Stimulated activated CD4-positive, alpha-beta T cell treated with anti-CD3 and anti-CD28 coated beads, Interleukin-15, amount 100 ng/mL, for 48 hours (primary cell): ENCODE measurements around the gene M1AP.
"Not testable (repeated sequence)": the region's sequence is repeated elsewhere in the genome, so short reads cannot be mapped to it uniquely, and the experiment has no call there.

Source experiments
- DNase-seq, 2 donors: peaks; one replicate each; pipeline ENCODE4 v3.0.0-alpha.2; 2020; ENCODE audit warnings: low read depth in 2 of 2

Gene M1AP

GRCh38 chr2:74566076-74566753, 81.9 kb downstream of the M1AP start:
- DNase-seq: peak in 1 of 2 donors; percentile 27

DNA sequence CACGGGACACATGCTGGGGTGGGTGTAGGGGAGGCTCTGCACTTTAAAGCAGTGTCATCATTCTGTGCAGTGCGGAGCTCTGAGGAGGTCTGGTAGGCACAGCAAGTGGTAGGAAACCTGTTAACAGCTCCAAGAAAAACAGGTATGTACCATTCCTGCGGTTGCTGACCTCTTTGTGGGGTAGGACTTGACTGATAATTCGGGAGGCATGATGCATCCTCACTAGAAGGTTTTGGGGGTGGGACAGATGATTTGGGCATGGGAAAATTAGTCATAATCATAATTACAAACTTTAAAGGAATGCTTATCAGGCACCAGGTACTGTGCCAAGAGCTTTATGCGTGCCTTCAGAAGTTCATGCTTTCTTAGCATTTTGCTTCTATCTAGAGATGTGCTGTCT, 83.9 kb downstream of the M1AP start:
- DNase-seq: no peak

DNA sequence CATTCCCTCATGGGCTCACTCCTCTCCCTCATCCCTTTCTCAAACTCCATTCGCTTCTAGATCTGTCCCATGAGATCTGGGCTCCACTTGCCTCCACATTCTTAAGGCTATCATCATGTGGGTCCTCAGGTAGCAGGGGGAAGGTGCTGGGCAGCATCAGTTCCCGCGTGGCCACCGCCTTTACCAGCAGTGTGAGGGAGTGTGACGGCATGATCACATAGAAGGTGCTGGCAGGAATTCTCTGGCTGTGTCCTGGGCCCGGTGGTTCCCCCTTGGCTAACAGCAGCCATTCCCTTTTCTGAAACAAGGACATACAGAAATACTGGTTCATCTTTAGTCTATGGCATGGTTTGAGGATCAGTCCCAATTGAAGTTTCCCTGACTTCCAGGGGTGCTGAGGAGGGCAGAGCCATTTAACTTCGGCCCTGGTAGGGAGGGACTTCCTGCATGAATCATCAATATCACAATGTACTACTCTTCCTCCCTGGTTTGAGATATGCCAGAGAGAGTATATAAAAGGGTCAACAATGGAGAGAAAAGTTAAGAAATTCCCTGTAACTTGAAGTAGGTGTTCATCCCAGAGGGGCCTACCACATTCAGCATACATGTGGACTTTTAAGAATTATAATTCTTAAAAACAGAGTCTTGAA, 85.9 kb downstream of the M1AP start:
- no peak for DNase-seq

DNA sequence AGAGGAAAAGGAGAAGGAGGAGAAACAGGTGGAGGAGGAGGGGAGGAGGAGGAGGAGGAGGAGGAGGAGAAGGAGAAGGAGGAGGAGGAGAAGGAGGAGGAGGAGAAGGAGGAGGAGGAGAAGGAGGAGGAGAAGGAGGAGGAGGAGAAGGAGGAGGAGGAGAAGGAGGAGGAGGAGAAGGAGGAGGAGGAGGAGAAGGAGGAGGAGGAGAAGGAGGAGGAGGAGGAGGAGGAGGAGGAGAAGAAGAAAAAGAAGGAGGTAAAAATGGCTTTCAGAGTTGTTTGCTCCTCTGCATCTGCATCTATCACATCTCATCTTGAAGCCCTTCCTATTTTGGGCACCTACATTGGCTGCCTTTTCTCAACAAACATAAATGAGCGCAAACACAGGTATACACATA, 87.1 kb downstream of the M1AP start:
- not testable (repeated sequence) for DNase-seq

- no peak for DNase-seq
Observed at GRCh38 chr2:74560591-74560990, 87.5 kb downstream of the M1AP start.

DNA sequence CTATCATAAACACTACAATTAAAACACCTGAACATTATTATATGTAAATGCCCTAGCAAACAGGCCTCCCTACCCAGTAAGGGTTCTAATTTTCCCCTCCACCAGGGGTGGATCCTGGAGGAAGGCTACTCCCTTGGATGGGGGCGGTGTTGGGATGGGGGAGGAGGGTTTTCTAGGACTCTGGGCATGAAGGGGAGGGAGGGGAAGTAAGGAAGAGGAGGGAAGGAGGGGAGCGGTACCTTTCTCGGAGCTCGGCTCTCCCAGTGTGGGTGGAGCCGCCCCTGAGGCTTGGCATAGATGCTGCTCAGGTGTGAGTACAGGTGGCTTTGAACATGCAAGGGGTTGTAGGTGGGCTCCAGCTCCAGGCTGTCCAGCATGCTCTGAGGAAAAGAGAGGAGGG, 88.2 kb downstream of the M1AP start:
- no peak for DNase-seq

DNA sequence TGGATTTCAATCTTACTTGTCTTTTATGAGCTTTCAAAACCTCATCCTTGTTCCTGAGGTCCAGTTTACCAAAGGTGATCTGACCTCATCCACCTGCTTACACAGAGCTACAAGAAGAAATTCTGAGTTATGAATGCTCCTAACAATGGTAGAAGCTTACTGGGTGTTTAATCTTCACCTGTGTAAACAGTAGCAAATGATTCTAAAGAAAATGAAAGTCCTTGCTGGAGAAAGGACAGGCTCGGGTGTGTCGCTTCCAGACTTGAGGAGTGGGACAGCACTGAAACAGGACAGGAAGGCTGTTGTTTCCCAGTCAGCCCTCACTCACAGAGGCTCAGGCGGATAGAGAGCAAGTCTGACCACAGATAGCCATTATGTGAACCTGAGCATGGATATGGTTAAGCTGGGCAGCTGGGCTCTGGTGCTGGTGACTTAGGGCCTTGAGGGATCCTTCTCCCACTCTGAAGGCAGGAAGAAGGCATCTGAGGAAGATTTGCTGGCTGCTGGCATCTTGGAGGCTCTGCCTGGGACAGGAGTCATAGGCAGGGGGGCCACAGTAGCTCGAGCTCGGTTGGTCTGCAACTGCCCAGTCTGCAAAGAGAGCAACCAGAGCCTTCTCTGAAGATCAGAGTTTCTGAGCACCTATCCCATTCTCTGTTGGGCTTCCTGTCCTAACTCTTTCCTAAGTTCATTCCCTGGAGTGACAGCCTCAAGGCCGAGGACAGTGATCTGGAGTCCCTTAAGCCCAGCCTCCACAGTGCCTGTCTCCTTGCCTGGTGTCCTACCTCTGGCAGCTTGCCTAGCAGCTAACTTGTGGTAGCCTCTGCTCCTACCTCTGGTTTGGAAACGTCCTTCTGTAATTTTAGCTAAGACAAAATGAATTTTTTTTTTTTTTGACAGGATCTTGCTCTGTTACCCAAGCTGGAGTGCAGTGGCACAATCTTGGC, 89.6 kb downstream of the M1AP start:
- DNase-seq: no peak

- no peak for DNase-seq
Observed at GRCh38 chr2:74556831-74557370, 91.2 kb downstream of the M1AP start.

GRCh38 chr2:74556159-74556558, 92.0 kb downstream of the M1AP start:
- DNase-seq: no peak

GRCh38 chr2:74555610-74556103, 92.5 kb downstream of the M1AP start:
- DNase-seq: no peak

- no peak for DNase-seq
Observed at GRCh38 chr2:74554820-74555531, 93.2 kb downstream of the M1AP start.

GRCh38 chr2:74553892-74554819, 94.0 kb downstream of the M1AP start, which contains the start of the genes DOK1 and LOXL3:
Gene DOK1, plus strand, starts transcription at chr2:74554720. Its CDS starts 35 bp downstream, at chr2:74554755.
Gene LOXL3, minus strand, starts transcription at chr2:74553942. Its CDS starts 1,308 bp downstream, at chr2:74552634.
- peak; percentile 73 to 75 for DNase-seq

GRCh38 chr2:74552914-74553811, 95.0 kb downstream of the M1AP start:
- DNase-seq: no peak

GRCh38 chr2:74551942-74552913, 95.9 kb downstream of the M1AP start:
- DNase-seq: no peak

DNA sequence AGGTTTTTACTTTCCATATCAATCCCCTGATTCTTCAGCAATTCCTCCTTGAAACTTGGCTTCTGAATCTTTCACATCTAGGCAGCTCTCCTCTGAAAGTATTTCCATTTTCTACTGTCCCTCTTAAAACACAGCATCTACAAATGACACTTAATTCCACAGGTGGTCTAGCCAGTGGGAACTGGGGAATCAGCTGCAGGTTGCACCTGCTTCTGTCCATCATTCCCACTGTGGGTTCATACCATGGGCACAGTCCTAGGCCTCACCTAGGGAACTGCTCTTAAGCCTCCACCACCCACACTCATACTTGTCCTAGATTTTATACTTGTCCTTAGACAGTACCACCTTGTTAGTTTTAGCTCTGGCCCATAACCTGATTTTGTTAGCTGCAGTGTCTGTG, 96.6 kb downstream of the M1AP start:
- no peak for DNase-seq

- no peak for DNase-seq
Observed at GRCh38 chr2:74550231-74550630, 97.9 kb downstream of the M1AP start.

DNA sequence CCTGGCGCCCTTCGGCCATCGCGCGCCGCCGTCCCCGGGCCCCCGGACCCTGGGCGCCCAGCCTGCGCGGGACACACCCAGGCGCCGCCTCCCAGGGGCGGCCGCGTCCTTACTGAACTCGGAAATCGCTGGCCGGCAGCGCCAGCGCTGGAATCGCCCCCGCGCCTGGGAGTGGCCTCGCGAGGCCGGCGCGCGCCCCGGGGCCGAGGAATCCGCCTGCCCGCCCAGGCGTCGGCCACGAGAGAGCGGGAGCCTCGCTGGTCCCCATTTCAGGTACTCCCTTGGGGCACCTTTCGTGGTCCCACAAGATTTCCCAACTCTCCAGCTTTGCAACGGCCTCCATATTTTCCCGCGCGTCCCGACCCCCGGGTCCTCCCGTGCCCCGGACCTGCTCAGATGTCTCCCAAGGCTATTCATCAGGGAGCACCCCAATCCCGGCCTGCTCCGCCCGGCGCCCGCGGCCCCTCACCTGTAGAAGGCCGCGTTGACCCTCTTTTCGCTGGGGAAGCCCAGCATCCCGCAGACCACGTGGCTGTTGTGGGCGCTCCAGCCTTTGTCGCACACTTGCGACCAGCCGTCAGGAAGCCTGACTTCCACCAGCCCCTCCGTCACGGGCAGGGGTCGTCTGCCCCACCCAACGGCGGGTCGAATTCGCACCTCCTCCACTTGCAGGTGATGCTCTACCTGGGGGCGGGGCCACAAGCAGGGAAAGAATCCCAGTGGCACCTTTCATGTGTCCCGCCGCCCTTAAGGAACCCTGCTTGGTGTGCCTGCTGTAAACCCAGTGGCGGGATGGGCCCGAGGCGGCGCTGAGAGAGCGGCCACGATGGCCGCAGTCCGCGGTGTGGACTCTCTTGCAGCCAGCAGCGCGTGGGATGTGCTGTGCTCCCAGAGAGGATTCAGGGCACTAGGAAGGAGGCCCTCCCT, 99.0 kb downstream of the M1AP start:
- no peak for DNase-seq
